OCI-LY3 (cell line): Measurements from ENCODE around the gene WWOX.
A peak's percentile ranks its signal among the peaks of the same experiment; 100 is the strongest.

Experiments
- H2AFZ ChIP-seq: fragments of 200-600, 300-600 bp; shearing (Covaris generic); 2 replicates; pipeline ENCODE4 v1.6.0; 2014; ENCODE audit warnings: antibody characterized with exemption, low read depth, low read length
- H3K27ac ChIP-seq: fragments of 200-600, 300-600 bp; sonication (generic); 2 replicates; pipeline ENCODE4 v1.5.1; 2014; ENCODE audit warnings: mild to moderate bottlenecking, low read length, moderate library complexity, mixed read lengths
- H3K27me3 ChIP-seq: fragments of 200-600, 300-600 bp; sonication (generic); 2 replicates; pipeline ENCODE4 v1.6.1; 2014; ENCODE audit warnings: low read depth, low read length, mixed read lengths
- H3K36me3 ChIP-seq: fragments of 200-600, 300-600 bp; sonication (generic); replicated peaks from 2 replicates; pipeline ENCODE3; 2014; ENCODE audit warnings: low read depth, low read length, mixed read lengths
- H3K4me1 ChIP-seq: fragments of 300-600, 200-600 bp; sonication (generic); 2 replicates; pipeline ENCODE4 v1.6.1; 2014; ENCODE audit warnings: low read length, mixed read lengths
- H3K4me2 ChIP-seq: fragments of 200-600, 300-600 bp; sonication (generic); 2 replicates; pipeline ENCODE4 v1.6.1; 2014; ENCODE audit warnings: low read length, mixed read lengths
- H3K4me3 ChIP-seq: fragments of 300-600, 200-600 bp; sonication (generic); 2 replicates; pipeline ENCODE4 v1.5.1; 2014; ENCODE audit warnings: antibody characterized with exemption, mild to moderate bottlenecking, low read length, moderate library complexity
- H3K79me2 ChIP-seq: fragments of 300-600, 200-600 bp; shearing (Covaris generic); 2 replicates; pipeline ENCODE4 v1.6.1; 2014; ENCODE audit warnings: mild to moderate bottlenecking, low read length, mixed read lengths
- H3K9ac ChIP-seq: fragments of 300-600, 200-600 bp; shearing (Covaris generic); 2 replicates; pipeline ENCODE4 v1.6.0; 2014; ENCODE audit warnings: mild to moderate bottlenecking, low read length, moderate library complexity
- H3K9me3 ChIP-seq: fragments of 200-600, 300-600 bp; shearing (Covaris generic); 2 replicates; pipeline ENCODE4 v1.6.1; 2014; ENCODE audit warnings: low read length, mixed read lengths; ENCODE audit not compliant: insufficient read depth
- H4K20me1 ChIP-seq: fragments of 200-600, 300-600 bp; sonication (generic); 2 replicates; pipeline ENCODE4 v1.6.1; 2016; ENCODE audit warnings: low read length, mixed read lengths; ENCODE audit not compliant: insufficient read depth
- EZH2phosphoT487 ChIP-seq: fragments of 200-600 bp; shearing (Covaris generic); IDR thresholded peaks from 2 replicates; pipeline ENCODE4 v1.6.1; 2018; ENCODE audit warnings: antibody characterized with exemption, mixed run types, low read depth
- TF ChIP-seq, protein P1 (sequence below): fragments of 200-600, 300-600 bp; sonication (generic); IDR thresholded peaks from 2 replicates; pipeline ENCODE4 v1.5.1; 2014; ENCODE audit warnings: antibody characterized with exemption, low read length, low read depth

Gene WWOX

DNA sequence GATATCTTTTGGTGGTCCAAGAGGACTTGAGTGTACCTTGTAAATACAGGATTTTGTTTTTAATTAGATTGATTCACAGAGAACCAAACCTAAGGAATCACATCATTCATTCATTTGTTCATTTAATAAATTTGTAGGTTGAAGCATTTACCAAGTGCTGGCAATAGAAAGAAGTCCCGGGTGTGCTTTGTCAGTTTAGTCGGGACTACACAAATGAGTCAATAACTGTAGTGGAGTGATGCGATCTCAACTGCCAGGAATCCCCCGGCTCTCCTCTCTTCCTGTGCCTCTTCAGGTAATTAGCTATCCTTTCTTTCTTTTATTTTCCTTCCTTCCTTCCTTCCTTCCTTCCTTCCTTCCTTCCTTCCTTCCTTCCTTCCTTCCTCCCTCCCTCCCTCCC is 1.4 kb upstream of the WWOX start:
- TF ChIP-seq, protein P1, sequence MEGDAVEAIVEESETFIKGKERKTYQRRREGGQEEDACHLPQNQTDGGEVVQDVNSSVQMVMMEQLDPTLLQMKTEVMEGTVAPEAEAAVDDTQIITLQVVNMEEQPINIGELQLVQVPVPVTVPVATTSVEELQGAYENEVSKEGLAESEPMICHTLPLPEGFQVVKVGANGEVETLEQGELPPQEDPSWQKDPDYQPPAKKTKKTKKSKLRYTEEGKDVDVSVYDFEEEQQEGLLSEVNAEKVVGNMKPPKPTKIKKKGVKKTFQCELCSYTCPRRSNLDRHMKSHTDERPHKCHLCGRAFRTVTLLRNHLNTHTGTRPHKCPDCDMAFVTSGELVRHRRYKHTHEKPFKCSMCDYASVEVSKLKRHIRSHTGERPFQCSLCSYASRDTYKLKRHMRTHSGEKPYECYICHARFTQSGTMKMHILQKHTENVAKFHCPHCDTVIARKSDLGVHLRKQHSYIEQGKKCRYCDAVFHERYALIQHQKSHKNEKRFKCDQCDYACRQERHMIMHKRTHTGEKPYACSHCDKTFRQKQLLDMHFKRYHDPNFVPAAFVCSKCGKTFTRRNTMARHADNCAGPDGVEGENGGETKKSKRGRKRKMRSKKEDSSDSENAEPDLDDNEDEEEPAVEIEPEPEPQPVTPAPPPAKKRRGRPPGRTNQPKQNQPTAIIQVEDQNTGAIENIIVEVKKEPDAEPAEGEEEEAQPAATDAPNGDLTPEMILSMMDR = no peak
- no peak for TF ChIP-seq EZH2phosphoT487

DNA sequence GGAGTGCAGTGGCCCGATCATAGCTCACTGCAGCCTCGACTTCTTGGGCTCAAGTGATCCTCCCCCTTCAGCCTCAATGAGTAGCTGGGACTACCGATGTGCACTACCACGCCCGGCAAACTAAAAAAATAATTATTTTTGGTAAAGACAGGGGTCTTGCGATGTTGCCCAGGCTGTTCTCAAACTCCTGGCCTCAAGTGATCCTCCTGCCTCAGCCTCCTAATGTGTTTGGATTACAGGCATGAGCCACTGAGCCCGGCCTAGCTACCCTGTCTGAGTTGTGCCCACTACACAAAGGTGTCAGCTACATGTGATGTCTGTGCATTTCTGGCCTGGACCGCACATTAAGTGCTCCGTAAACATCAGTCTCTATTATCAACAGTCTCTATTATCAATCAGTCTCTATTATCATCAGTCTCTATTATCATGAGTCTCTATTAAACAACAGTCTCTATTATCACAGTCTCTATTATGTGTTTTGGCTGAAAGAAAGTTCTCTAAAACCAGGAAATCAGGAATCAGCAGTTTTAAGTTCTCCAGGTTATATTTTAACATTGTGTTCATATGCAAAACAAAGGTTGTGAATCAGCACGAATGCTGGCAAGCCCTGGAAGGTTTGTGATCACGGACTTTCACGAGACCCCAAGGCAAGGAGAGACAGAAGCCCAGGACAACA is 721 bp upstream of the WWOX start:
- Histone ChIP-seq H3K27ac (peak overlapping the region; percentile 73), H2AFZ (peak overlapping the region; percentile 95), H4K20me1 (no peaks in the 10 kb centered on the region), H3K4me3 (peak overlapping the region; percentile 90), H3K27me3 (peaks cover 11% of the 10 kb centered on the region), H3K9ac (peak overlapping the region; percentile 88), H3K4me2 (peak overlapping the region; percentile 82), H3K36me3 (no peaks in the 10 kb centered on the region), H3K9me3 (no peaks in the 10 kb centered on the region), H3K79me2 (peaks cover 9% of the 10 kb centered on the region), H3K4me1 (peaks cover 22% of the 10 kb centered on the region)
- TF ChIP-seq EZH2phosphoT487 = no peak
- TF ChIP-seq, protein P1 = no peak

More for the DNA sequence above, 1.4 kb upstream of the WWOX start:
- Histone ChIP-seq H3K4me2 (peak overlapping the region; percentile 82; the same call in 1 of the 2 replicates), H3K9me3 (no peaks in the 10 kb centered on the region), H4K20me1 (no peaks in the 10 kb centered on the region), H3K4me1 (peaks cover 22% of the 10 kb centered on the region), H3K4me3 (no peak overlapping the region), H3K9ac (no peak overlapping the region), H2AFZ (no peak overlapping the region), H3K79me2 (peaks cover 9% of the 10 kb centered on the region), H3K27ac (no peak overlapping the region), H3K36me3 (no peaks in the 10 kb centered on the region), H3K27me3 (peaks cover 18% of the 10 kb centered on the region)

DNA sequence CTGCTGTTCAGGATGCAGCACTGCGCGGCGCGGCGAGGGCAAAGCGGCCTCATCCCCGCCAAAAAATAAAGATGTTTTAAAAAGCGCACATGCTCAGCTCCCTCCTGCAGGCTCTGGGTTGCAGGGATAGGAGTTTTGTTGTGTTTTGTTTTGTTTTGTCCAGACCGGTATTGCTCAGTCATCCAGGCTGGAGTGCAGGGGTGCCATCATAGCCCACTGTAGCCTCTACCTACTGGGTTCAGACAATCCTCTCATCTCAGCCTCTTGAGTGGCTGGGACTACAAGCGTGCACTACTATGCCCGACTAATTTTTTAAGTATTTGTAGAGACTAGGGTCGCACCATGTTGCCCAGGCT is 636 bp downstream of the WWOX start:
- H3K9ac ChIP-seq = peak overlapping the region; percentile 88
- TF ChIP-seq, protein P1 = peak; percentile 86
- no peak for TF ChIP-seq EZH2phosphoT487
- peaks cover 5% of the 10 kb centered on the region; the same call in 1 of the 2 replicates for H3K27me3 ChIP-seq
- H2AFZ ChIP-seq = peak overlapping the region; percentile 79
- H3K79me2 ChIP-seq = peaks cover 9% of the 10 kb centered on the region
- H3K36me3 ChIP-seq = no peaks in the 10 kb centered on the region
- peaks cover 22% of the 10 kb centered on the region for H3K4me1 ChIP-seq
- H3K9me3 ChIP-seq = no peaks in the 10 kb centered on the region
- H3K4me2 ChIP-seq = peak overlapping the region; percentile 82
- peak overlapping the region; percentile 73 for H3K27ac ChIP-seq
- no peaks in the 10 kb centered on the region for H4K20me1 ChIP-seq
- peak overlapping the region; percentile 90 for H3K4me3 ChIP-seq

DNA sequence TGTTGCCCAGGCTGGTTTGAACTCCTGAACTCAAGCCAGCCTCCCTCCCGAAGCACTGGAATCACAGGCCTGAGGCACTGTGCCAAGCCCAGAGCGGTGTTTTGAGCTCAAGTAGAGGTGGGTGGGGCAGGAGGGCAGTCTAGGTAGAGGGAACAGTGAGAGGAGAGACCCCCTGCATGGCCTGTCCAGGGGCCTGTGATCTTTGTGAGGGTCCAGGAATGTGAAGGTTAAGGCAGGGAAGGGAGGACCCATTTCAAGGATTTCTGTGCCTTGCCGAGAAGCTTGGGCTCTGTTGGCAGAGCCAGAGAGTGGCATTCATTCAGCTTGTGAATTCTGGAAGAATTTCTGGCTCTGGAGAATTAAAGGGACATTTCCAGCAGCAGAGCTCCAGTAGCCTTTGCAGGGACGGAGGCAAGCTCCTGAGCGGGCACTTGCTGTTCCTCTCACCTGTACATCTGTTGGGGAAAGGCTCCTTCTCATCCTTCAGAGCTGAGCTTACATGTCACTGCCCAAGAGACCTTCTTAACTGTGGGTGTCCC is 2.7 kb downstream of the WWOX start:
- Histone ChIP-seq H3K4me3 (no peak overlapping the region), H3K36me3 (no peaks in the 10 kb centered on the region), H3K9me3 (no peaks in the 10 kb centered on the region), H3K27ac (no peak overlapping the region), H3K79me2 (peaks cover 9% of the 10 kb centered on the region), H3K4me2 (no peak overlapping the region), H4K20me1 (no peaks in the 10 kb centered on the region), H3K4me1 (peaks cover 22% of the 10 kb centered on the region), H3K27me3 (no peaks in the 10 kb centered on the region), H3K9ac (no peak overlapping the region), H2AFZ (no peak overlapping the region)
- TF ChIP-seq, protein P1 = no peak
- TF ChIP-seq EZH2phosphoT487 = no peak
